GM10266 (cell line): ENCODE measurements around the gene C20orf144.

Experiments used
- DNase-seq: peaks from one replicate; pipeline ENCODE4 v3.0.0; 2012; ENCODE audit errors: extremely low spot score
- CTCF ChIP-seq: IDR thresholded peaks from 2 replicates; pipeline ENCODE4 v1.5.1; 2012; ENCODE audit warnings: mild to moderate bottlenecking, low read depth; ENCODE audit not compliant: control insufficient read depth, insufficient read depth; ENCODE audit errors: missing control alignments

Gene C20orf144

DNA sequence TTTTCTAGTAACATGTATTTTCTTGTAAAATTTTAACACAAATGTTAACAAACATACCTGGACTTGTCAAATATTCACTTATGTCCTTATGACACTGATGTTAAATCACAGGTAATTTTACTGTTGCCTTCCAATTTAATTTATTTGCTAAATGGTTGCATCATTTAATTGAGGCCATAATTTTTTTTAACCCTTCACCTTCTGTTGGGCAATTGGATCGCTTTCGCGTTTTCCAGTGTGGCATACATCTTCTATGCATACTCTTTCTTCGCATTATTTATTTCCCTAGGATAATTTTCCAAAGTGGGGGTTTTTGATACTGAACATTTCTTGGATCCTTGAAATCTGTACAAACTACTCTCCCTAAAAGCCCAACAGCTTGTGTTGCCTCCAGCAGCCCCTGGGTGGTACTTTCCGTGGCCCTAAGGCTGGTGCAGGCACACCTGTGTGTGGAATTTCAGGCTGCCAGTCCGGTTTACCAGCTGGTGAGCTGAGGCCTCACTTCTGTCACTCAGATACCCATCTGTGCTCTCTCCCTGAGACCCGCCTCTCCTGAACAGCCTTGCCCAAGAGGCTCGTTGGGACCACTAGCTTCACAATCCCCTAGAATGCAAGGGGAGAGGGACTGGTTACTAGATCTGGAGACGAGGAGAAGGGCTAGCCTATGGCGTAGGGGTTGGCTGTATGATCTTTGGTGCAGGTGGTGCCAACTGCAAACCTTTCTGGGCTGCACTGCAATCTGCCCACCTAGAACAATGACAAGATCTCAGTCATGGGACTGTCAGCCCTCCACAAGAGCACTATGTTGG is 11.2 kb upstream of the C20orf144 start:
- DNase-seq: no peak
- no peak for TF ChIP-seq CTCF

- TF ChIP-seq CTCF: no peak
- no peak for DNase-seq
Measured at GRCh38 chr20:33651562-33652048, 10.5 kb upstream of the C20orf144 start.

GRCh38 chr20:33653218-33653899 is 8.8 kb upstream of the C20orf144 start:
- peak; percentile 78 for TF ChIP-seq CTCF
- DNase-seq: peak; percentile 83

DNA sequence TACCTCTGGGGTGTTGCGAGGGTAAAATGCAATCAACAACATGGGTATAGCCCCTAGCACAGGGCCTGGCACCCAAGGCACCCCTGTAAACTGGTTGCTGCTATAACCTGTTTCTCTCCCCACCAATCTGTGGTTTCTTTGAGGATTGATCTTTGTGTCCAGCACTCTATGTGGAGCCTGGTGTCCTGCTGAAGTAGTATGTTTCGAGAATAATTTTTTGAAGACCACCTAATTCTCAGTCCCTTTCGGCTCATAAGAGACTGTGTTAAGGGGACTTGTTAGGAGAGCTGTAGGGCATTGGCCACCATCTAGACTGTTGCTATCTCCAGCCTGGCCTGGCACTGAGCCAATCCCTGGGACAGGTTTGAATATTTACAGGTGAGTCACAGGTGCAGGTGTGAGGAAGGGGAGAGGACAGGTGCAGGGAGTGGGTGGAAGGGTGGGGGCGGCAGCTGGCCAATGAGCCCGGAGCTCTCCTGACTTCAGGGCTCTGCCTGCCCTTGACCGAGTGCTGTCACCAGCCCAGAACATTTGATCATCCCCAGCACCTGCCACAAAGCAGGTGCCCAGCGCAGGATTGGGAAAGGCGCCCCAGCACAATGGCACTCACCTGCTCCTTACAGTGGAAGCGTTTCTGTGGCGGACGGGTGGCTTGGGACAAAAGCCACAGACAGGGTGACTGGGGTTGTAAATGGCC is 8.1 kb upstream of the C20orf144 start:
- TF ChIP-seq CTCF: no peak
- DNase-seq: no peak

DNA sequence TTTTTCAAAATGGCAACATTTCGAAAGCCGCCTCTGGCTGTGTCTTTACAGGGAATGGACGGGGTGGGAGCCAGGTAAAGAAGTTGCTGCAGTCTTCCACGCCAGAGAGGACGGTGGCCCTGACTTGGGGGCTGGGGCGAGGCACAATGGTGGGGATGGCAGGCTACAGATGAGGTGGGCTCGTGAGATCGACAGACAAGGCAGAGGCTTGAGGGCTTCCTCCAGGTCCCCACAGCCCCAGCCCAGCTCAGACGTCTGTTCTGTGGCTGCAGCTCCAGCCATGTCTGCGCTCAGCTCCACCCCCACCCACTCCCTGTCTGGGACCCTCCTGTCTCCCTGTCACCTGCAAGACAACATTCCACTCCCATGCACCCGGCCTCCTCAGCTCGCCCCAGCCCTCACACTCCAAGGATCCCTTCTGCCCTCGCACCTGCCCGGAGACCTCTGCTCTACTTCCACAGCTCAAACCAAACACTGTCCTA is 7.4 kb upstream of the C20orf144 start:
- no peak for TF ChIP-seq CTCF
- no peak for DNase-seq

GRCh38 chr20:33655164-33655563 is 7.0 kb upstream of the C20orf144 start:
- DNase-seq: no peak
- TF ChIP-seq CTCF: no peak
